Measurements from ENCODE around the gene TEX14.

TEX14 gene, protein sequence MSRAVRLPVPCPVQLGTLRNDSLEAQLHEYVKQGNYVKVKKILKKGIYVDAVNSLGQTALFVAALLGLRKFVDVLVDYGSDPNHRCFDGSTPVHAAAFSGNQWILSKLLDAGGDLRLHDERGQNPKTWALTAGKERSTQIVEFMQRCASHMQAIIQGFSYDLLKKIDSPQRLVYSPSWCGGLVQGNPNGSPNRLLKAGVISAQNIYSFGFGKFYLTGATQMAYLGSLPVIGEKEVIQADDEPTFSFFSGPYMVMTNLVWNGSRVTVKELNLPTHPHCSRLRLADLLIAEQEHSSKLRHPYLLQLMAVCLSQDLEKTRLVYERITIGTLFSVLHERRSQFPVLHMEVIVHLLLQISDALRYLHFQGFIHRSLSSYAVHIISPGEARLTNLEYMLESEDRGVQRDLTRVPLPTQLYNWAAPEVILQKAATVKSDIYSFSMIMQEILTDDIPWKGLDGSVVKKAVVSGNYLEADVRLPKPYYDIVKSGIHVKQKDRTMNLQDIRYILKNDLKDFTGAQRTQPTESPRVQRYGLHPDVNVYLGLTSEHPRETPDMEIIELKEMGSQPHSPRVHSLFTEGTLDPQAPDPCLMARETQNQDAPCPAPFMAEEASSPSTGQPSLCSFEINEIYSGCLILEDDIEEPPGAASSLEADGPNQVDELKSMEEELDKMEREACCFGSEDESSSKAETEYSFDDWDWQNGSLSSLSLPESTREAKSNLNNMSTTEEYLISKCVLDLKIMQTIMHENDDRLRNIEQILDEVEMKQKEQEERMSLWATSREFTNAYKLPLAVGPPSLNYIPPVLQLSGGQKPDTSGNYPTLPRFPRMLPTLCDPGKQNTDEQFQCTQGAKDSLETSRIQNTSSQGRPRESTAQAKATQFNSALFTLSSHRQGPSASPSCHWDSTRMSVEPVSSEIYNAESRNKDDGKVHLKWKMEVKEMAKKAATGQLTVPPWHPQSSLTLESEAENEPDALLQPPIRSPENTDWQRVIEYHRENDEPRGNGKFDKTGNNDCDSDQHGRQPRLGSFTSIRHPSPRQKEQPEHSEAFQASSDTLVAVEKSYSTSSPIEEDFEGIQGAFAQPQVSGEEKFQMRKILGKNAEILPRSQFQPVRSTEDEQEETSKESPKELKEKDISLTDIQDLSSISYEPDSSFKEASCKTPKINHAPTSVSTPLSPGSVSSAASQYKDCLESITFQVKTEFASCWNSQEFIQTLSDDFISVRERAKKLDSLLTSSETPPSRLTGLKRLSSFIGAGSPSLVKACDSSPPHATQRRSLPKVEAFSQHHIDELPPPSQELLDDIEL (N-terminal part only)

DNA sequence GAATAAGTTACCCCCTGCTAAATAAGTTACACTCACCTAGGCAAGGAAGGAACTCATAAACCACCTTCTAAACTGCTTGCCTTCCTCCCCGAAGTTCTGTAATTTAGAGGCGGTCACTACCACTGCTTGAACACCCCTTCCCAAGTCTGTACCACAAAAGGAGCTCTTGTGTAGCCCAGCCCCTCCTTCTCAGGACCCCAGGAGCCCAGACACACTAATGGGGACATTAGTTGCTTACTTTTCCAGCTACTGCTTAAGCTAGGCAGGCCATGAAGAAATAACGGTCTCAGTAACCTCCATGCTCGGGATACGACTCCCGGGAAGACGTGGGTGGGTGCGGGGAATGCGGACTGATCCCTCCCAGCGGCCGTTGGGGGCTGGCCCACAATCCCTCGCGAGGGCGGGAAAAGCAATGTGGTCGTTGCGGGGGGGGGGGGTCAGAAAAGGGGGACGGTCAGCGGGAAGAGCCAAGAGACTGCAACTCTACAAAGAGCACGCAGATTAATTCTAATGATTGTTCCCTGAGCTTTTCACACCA, at the start of gene TEX14:
Gene TEX14 (minus strand): TSS at position 345 of the 538 bp plus-strand sequence. CDS start 40,044 bp downstream, outside the sequence.
- TF ChIP-seq CTCF (IDR thresholded peaks at IDR 0.05) = no peak

DNA sequence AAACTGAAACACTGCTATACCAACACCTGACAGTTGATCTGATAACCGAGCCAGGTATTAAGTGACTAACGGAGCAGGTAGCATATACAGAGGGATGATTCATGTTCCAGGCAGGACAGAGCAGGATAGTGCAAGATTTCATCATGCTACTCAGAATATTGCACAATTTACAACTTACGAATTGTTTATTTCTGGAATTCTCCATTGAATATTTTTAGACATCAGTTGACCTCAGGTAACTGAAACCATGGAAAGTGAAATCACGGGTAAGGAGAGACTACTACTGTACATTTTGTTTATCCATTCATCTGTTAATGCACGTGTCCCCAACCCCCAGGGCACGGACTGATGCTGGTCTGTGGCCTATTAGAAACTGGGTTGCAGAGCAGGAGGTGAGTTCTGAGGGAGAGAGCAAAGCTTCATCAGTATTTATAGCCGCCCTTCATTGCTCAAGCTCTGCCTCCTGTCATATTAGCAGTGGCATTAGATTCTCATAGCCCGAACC, 49.3 kb upstream of the TEX14 start:
- TF ChIP-seq CTCF (IDR thresholded peaks at IDR 0.05) = no peak

DNA sequence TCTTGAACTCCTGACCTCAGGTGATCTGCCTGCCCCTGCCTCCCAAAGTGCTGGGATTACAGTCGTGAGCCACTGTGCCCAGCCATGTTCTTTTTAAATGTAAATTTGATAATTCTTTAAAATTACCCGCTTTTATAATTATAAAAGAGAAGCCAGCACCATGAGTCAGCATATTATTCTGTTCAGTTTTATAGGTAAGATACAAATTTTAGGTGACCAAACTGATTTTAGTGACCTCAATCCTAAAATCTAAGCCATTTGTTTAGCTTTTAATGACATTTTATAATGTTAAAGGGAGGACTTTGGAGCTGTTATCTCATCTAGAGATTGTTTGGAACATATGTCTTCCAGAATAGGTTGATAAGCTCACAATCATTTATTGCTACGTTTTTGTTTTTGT, 43.0 kb upstream of the TEX14 start:
- no peak for TF ChIP-seq CTCF (IDR thresholded peaks at IDR 0.05)

- TF ChIP-seq CTCF (IDR thresholded peaks at IDR 0.05) = no peak
Measured at GRCh38 chr17:58734040-58734439, 42.2 kb upstream of the TEX14 start.

- no peak for TF ChIP-seq CTCF (IDR thresholded peaks at IDR 0.05)
Measured at GRCh38 chr17:58730937-58731336, 39.1 kb upstream of the TEX14 start.

GRCh38 chr17:58728798-58729197, 37.0 kb upstream of the TEX14 start:
- no peak for TF ChIP-seq CTCF (IDR thresholded peaks at IDR 0.05)

- TF ChIP-seq CTCF (IDR thresholded peaks at IDR 0.05) = no peak
Measured at GRCh38 chr17:58722696-58723095, 30.9 kb upstream of the TEX14 start.

Data from LNCAP (cell line).